Measurements from ENCODE around the gene TPT1.

DNA sequence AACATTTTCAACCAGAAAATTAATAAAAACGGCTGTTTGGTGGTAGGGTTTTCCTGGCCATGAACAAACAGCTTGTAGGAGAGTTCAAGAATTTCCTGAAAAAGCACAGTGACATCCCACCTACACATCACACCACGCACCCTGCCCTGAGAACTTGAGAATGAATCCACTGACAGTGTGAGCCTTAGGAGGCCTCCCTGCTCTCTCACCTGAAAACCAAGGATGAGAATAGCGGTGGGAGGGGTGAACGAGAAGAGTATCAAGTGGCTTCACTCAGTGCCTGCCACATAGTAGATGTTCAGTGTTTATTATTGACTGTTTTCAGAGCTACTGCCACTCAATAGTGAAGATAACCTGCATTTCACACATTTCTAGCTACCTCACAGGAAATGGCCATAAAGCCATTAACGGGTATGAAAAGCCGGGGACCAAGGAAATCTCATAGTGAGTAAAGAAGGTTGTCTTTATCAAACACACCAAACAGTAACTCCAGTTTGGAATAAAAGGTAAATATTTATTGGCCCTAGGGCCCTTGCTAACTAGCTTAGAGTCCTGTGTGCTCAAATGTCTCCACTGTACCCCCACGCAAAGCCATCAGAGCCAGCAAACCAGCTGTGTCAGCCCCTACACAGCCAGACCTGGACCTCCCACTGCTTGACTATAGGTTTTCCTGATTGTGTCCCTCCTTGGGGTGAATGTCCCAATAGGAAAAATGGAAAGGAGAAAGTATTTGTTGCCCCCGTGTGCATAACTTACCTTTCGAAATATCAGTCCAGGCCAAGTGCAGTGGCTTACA lies 40.6 kb downstream of the TPT1 start:
- no peak for TF ChIP-seq CTCF (IDR thresholded peaks at IDR 0.05)
- TF ChIP-seq EZH2 (IDR thresholded peaks at IDR 0.05; ENCODE audit: borderline replicate concordance, insufficient read depth, low read depth, low read length, poor library complexity, severe bottlenecking): no peak
